Inflammatory macrophage treated with lipopolysaccharide for 1 hour (primary cell): ENCODE data around the gene PSMD2.

ENCODE experiments used
- DNase-seq, 2 donors: peaks; one replicate each; pipeline ENCODE4 v3.0.0-alpha.2; 2020 to 2022

The PSMD2 gene

DNA sequence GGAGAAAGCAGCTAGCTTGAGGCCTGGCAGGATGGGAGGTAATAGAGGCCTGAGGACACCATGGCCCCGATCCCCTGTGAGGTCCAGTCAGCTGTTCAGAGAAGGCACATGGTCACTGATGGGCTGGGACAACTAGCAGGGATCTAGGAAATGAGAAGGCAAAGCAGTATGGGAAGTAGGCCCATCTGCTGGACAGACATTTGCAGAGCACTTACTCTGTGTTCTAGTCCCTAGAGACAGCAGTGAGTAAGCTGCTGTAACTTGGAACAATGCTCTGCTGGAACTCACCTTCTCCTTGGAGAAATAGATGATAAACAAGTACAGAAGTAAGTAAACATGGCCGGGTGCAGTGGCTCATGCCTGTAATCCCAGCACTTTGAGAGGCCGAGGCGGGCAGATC is 16.1 kb upstream of the PSMD2 start:
- no peak for DNase-seq

DNA sequence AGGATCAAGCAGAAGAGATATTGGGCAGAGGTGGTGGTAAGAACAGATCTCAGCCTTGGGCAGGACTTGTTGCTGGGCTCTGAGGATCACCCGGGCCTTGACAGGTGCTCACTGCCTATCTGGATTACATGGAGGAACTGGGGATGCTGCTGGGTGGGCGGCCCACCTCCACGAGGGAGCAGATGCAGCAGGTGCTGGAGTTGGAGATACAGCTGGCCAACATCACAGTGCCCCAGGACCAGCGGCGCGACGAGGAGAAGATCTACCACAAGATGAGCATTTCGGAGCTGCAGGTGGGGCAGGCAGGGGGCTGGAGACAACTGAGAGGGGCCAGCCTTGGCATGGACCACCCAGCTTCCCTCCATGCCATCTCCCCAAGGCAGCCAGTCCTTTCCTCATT is 15.4 kb upstream of the PSMD2 start:
- no peak for DNase-seq

DNA sequence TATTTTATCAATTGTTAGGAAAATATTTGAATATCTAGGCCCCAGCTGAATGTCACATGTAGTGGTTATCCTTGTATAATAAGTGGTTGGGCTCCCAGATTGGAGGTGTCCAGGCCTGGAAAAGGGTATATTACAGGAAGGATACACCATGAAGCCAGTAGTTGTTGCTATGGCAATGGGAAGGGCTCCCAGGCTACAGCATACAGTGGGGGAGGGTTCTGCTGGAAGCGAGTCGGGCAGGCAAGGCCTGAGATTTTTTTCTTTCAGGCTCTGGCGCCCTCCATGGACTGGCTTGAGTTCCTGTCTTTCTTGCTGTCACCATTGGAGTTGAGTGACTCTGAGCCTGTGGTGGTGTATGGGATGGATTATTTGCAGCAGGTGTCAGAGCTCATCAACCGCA is 14.3 kb upstream of the PSMD2 start:
- DNase-seq: peak in 1 of 2 donors; percentile 13

DNA sequence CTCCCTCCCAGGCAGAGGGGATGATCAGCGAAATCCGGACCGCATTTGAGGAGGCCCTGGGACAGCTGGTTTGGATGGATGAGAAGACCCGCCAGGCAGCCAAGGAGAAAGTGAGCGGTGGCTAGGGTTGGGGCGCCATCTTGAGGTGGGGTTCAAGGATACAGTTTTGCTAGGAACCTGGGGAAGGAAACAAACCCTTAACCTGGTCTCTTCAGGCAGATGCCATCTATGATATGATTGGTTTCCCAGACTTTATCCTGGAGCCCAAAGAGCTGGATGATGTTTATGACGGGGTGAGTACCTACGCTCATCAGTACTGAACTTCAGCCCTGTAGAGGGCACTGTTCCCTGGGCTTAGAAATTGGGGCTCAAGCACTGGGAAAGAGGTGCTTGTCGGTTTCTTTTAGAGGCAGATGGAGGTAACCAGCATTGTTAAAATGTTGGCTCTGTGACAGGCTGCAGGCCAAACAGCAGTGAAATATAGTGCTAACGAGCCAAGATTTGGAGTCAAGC is 9.6 kb upstream of the PSMD2 start:
- DNase-seq: peak; percentile 15 to 67

DNA sequence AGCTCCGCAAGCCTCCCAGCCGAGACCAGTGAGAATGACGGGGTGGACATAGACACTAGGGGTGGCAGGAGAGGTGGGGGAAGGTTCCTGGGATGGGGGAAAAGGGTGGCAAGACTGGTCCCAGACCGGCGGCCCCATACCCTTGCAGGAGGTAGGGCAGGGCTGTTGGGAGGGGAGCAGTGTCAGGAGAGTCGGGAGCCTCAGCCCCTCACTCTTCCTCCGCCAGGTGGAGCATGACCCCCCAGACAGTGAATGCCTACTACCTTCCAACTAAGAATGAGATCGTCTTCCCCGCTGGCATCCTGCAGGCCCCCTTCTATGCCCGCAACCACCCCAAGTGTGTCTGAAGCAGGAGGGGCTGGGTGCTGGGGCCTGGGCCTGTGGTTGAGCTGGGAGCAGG is 8.7 kb upstream of the PSMD2 start:
- no peak for DNase-seq

DNA sequence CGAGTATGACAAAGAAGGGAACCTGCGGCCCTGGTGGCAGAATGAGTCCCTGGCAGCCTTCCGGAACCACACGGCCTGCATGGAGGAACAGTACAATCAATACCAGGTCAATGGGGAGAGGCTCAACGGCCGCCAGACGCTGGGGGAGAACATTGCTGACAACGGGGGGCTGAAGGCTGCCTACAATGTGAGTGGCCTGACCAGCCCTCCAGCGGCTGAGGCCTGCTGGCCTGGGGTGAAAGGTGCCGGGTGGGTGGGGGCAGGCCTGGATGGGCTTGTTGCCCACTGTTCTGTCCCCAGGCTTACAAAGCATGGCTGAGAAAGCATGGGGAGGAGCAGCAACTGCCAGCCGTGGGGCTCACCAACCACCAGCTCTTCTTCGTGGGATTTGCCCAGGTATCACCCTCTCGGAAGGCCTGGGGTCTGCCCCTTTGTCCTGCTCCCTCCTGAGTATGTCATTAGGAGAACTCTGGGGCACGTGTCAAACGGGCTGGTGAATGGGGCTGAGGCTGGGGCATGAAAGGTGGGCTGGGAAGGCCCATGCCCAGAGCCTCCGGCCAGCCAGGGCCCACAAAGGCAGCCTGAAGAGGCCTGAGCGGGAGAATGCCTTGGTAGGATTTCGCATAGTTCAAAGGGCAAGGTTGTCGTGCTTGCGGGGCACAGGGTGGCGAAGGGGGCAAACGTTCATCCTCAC is 7.8 kb upstream of the PSMD2 start:
- no peak for DNase-seq

DNA sequence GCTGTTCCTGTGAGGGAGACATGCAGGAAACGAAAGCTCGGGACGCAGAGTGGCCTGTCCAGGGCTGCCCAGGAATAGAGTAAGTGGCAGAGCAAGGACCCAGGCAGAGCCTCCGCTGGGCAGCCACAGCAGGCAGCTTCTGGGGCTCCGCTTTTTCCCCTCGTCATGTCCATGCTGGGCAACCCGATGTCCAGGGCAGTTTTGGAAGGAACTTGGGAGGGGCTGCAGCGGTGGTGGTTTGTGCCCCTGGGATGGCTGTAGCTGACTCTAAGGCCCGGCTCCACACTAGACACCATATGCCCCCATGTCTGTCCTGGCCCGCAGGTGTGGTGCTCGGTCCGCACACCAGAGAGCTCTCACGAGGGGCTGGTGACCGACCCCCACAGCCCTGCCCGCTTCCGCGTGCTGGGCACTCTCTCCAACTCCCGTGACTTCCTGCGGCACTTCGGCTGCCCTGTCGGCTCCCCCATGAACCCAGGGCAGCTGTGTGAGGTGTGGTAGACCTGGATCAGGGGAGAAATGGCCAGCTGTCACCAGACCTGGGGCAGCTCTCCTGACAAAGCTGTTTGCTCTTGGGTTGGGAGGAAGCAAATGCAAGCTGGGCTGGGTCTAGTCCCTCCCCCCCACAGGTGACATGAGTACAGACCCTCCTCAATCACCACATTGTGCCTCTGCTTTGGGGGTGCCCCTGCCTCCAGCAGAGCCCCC is 7.1 kb upstream of the PSMD2 start:
- no peak for DNase-seq

DNA sequence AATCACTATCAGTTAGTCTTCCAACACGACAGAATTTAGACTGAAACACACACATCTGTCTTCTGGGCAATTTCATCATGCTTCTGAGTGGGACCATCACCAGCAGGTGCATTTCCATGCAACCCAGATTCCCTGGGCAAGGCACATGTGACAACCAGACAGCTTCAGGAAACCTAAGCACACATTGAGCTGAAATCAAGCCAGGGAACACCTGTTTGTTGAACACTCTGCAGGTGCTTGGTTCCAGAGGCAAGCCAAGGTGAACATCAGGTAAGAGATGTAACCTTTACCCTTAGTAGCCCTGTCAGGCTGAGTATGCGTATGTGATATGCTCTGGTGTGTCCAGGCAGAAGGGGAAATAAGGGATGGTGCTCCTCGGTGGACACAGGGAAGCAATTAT is 3.3 kb upstream of the PSMD2 start:
- DNase-seq: no peak

DNA sequence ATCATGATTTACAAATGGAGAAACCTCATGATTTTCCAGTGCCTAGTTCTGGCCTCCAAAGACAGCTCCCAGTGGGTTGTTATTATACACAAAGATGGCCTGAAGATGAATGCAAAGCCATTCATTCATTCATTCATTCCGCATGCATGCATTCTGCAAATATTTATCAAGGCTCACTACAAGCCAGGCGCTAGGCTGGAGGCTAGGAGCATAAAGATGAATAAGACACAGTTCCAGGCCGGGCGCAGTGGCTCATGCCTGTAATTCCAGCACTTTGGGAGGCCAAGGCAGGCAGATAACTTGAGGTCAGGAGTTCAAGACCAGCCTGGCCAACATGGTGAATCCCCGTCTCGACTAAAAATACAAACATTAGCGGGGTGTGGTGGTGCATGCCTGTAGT is 2.4 kb upstream of the PSMD2 start:
- no peak for DNase-seq

DNA sequence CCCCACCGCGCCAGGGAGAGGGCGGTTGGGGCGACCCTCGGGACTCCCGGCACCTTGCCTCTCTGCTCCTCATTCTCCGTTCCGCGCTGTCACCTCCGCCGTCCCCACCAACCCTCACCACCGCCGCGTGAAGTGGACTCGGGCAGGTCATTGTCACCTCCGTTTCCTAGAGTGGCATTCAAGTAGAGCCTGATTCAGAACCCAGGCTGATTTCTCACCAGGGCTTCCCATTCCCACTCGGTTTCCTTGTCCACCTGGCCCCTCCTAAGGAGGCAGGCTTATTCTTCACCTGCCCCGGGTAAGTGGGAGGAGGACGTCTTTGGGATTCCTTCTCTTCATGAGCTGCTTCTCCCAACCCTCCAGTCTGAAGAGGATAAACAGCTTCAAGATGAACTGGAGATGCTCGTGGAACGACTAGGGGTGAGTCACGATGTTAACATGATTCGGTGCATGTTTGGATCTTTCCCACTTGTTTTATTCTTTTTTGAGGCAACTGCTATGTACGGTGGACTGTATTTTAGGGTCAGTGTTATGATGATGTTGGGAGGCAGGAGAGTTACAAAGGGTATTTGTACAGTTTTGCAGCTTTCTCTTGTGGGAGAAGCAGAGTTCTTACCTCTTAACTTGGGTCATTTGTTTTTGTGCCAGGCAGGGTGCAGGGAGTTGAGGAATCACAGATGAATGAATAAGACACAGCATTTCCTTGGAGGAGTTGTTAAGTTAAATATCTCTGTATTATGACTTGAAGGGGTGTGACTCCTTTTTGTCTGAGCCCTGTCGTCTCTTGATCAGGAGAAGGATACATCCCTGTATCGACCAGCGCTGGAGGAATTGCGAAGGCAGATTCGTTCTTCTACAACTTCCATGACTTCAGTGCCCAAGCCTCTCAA is 692 bp downstream of the PSMD2 start:
- no peak for DNase-seq

DNA sequence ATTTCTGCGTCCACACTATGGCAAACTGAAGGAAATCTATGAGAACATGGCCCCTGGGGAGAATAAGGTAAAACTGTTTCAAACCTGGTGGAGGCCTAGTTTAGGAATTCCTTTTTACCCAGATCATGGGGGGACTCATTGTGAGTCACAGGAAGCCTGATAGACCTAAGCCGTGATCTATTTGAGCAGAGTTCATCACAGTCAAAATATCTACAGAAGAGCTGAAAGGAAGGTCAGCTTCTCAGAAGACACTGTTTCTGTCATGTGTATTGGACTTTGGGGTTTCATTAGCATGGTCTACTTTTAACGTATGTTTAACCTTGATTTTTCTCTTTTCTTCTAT is 1.3 kb downstream of the PSMD2 start:
- DNase-seq: no peak

DNA sequence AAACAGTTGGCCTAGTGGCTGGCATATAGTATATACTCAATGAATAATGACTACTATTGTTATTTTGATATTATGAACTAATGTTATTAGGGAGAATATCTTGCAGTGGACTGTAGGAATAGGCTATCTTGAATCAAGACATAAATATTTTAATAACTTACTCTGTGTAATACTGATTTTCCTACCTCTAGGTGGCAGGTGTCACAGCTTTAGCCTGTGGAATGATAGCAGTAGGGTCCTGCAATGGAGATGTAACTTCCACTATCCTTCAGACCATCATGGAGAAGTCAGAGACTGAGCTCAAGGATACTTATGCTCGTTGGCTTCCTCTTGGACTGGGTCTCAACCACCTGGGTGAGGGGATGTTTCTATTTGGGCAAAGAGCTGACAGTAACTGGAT is 6.5 kb downstream of the PSMD2 start:
- peak in 1 of 2 donors; percentile 11 for DNase-seq

DNA sequence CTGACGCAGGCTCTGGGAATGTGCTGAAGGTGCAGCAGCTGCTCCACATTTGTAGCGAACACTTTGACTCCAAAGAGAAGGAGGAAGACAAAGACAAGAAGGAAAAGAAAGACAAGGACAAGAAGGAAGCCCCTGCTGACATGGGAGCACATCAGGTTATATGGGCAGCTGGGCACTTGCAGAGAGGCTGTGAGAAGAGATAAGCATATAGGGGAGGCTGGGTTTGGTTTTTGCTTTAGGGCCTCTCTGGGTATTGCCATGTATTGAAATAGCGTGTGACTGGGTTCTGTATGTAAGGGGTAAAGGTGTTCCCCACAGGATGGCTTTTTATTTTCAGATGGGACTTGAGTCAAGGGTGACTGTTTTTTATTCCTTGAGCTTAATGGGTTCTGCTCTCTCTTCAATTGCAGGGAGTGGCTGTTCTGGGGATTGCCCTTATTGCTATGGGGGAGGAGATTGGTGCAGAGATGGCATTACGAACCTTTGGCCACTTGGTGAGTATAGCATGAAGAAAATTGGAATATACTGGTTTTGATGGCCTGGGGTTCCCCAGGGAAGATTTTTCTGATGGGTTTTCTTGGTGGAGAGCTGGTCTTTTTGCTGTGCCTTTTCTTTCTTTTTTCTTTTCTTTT is 7.4 kb downstream of the PSMD2 start:
- no peak for DNase-seq

DNA sequence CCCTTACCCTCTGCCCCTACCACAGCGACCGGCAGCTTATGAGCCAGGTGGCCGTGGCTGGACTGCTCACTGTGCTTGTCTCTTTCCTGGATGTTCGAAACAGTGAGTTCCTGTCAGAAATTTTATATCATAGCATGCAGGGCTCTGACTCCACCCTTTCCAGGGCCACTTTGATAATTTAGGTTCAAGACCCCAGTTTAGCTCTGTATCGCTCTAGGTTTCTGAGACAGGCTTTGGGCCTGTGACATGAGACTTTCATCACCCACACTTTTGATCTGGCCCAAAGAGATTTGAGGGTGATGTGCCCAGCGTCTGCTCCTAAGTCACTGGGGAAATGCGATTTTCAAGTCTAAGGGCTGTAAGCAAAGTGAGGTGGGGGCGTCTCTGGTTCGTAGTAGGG is 8.9 kb downstream of the PSMD2 start:
- no peak for DNase-seq

DNA sequence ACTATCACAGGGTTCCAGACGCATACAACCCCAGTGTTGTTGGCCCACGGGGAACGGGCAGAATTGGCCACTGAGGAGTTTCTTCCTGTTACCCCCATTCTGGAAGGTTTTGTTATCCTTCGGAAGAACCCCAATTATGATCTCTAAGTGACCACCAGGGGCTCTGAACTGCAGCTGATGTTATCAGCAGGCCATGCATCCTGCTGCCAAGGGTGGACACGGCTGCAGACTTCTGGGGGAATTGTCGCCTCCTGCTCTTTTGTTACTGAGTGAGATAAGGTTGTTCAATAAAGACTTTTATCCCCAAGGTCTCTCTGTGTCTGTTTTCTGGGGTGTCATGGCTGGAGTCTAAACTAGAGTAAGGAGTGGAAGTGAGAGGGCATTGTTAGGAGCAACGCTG is 9.7 kb downstream of the PSMD2 start:
- DNase-seq: no peak

DNA sequence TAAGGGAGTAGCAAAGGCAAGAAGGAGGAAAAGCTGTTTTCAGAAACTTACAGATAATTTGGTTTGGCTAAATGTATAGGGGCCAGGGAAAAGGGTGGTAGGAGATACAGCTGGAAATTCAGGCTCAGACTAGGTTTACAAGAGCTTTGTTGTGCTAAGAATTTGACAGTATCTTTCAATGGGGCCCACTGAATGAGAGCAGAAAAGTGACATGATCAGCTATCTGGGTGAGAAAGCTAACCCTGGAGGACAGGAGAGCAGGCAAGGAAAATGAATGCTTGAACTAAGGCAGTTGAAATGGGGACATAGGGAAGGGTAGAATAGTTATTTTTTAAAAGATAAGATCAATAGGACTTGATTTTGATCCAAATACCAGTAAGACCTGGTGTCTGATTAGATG is 12.6 kb downstream of the PSMD2 start:
- DNase-seq: no peak

DNA sequence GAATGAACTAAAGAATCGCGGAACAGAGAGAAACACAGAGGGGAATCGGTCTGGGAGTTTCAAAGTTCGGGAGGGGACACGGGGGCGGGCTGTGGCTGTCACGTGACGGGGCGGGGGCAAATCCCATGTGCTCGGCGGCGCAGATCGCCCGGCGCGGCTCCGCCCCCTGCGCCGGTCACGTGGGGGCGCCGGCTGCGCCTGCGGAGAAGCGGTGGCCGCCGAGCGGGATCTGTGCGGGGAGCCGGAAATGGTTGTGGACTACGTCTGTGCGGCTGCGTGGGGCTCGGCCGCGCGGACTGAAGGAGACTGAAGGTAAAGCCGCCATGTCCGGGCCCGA is 15.3 kb downstream of the PSMD2 start, which contains the start of gene EIF4G1:
Gene EIF4G1, plus strand, starts transcription at position 244 of the 337 bp plus-strand sequence. CDS start 1,191 bp downstream, outside the sequence.
- peak; percentile 91 to 95 for DNase-seq

DNA sequence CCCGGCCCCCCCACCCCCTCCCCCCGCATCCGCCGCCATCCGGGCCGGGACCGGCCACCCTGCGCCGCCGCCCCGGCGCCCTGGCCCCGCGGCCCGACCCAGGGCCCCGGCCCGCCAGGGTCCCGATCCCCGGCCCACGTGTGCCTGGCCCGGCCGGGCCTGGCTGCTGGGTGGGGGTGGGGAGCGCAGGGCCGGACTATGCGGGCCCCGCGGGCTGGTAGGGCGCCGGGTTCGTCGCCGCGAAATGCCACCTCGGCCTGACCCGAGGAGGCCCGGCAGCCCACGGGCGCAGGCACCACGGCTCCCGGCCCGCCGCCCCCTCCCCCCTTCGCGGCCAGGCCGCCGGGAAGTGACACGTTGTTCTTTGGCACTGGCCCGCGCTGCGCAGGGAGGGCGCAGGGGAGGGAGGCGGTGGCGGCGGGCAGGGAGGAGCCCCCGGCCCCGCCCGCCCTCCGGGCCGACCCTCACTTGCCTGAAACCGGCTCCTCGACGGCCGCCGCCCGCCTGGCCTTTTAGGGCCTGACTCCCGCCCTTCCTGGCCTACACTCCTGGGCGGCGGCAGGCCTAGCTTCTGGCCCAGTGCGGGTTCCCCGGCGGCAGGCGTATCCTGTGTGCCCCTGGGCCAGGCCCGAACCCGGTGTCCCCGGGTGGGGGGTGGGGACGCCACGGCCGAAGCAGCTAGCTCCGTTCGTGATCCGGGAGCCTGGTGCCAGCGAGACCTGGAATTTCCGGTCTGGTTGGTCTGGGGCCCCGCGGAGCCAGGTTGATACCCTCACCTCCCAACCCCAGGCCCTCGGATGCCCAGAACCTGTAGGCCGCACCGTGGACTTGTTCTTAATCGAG is 15.9 kb downstream of the PSMD2 start:
- peak; percentile 56 for DNase-seq

DNA sequence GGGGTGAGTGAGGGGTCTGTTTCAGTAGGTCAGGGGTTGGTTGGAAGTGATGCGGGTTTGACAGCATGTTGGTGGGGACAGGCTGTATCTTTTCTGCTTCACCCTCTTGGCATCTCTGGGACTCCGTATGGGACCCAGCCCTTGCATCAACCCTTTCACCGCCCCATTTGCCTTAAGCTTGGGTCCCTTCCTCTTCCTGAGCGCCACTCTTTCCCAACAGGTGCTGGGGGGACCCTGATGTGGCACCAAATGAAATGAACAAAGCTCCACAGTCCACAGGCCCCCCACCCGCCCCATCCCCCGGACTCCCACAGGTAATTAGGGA is 16.5 kb downstream of the PSMD2 start:
- peak in 1 of 2 donors; percentile 22 for DNase-seq

DNA sequence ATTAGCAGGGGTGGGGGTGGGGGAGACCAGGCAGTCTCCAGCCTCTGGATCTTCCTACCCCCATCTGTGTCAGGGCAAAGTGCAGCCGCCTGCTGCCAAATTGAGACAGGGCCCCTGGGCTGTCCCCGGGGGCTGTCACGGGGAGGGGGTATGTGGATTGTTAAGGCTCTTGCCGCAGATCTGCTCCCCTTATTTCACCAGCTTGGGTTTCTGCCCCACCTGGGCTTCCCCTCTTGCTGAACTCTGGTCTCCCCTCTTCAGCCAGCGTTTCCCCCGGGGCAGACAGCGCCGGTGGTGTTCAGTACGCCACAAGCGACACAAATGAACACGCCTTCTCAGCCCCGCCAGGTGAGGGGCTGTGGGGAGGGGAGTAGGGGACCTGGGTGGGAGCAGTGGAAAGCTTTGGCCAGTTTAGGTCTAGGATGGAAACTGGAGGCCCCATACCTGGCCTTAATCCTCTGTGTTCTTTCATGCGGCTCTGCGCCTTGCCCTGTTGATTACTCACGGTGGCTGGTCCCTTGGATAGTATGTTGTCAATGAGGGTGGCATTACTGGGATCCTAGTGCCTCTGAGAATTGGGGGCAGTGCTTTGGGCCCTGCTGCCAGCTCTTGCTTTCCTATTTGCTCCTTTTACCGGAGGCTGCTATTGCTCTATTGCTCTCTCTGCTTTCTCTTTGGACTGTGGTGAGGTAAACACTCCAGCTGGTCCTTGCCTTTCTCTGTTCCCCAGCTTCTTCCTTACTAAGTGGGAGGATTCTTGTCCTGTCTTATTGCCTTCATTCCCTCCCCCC is 17.0 kb downstream of the PSMD2 start:
- no peak for DNase-seq

DNA sequence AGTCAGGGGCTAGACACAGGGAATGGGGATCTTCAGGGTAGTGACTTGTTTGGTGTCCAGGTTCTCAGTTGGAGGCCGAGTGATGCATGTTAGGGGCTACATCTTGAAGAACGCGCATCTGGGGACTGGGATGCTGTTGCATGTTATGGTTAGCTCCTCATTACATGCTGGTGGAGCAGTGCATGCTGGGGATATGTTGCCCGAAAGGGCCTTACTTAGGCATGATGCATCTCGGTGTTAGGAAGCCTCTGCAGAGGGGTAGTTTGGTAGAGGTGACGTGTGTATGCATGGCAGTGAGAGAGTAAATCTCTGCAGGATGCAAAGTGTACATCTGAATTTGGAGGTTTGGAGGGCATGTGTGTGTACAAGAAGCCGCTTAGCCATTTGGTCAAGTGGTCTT is 17.8 kb downstream of the PSMD2 start:
- DNase-seq: no peak

DNA sequence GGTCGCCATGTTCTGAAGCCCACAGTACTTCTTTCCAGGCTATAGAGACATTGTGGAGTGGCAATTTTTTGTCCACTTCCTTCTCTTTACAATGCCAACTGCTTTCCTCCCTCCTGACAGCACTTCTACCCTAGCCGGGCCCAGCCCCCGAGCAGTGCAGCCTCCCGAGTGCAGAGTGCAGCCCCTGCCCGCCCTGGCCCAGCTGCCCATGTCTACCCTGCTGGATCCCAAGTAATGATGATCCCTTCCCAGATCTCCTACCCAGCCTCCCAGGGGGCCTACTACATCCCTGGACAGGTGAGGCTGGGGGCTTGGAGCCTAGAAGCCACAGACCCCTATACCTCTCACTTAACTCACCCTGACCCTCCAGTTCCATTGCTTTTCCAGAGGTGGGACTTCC is 18.2 kb downstream of the PSMD2 start:
- DNase-seq: no peak
